MM.1S (cell line): ENCODE data around the gene PSORS1C1.
"Not testable (repeated sequence)": the region's sequence is repeated elsewhere in the genome, so short reads cannot be mapped to it uniquely, and the experiment has no call there.

Source experiments
- EZH2phosphoT487 ChIP-seq: fragments of 300-600 bp; sonication (generic); IDR thresholded peaks from 2 replicates; pipeline ENCODE4 v1.6.1; 2018; ENCODE audit warnings: antibody characterized with exemption, low read length
- TF ChIP-seq, protein P1 (sequence below): fragments of 300-600 bp; sonication (generic); IDR thresholded peaks from 2 replicates; pipeline ENCODE4 v1.5.1; 2016; ENCODE audit warnings: antibody characterized with exemption, low read length, mixed read lengths

DNA sequence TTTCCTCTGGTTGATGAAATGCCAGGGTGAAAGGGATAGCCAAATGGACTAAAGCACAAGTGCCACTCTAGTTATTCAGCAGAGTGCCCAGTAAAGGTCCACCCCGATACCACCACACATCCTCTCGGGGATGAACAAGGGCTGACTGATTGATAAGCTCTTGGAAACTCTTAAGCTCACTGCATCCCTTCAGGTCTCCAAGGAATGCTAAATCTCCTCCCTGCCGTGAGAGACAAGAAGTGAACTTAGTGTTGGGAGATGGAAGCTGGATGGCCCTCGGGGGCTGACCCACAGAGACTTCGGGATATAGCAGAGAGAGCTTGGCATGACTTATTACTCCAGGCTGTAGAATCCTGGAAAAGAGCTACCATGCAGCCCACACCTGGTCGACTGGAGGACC lies 69.3 kb downstream of the PSORS1C1 start:
- not testable (repeated sequence) for TF ChIP-seq EZH2phosphoT487
- TF ChIP-seq, protein P1, sequence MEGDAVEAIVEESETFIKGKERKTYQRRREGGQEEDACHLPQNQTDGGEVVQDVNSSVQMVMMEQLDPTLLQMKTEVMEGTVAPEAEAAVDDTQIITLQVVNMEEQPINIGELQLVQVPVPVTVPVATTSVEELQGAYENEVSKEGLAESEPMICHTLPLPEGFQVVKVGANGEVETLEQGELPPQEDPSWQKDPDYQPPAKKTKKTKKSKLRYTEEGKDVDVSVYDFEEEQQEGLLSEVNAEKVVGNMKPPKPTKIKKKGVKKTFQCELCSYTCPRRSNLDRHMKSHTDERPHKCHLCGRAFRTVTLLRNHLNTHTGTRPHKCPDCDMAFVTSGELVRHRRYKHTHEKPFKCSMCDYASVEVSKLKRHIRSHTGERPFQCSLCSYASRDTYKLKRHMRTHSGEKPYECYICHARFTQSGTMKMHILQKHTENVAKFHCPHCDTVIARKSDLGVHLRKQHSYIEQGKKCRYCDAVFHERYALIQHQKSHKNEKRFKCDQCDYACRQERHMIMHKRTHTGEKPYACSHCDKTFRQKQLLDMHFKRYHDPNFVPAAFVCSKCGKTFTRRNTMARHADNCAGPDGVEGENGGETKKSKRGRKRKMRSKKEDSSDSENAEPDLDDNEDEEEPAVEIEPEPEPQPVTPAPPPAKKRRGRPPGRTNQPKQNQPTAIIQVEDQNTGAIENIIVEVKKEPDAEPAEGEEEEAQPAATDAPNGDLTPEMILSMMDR: not testable (repeated sequence)
